GM18520 (cell line): Measurements from ENCODE around the gene LIF.
"Not testable (repeated sequence)": the region's sequence is repeated elsewhere in the genome, so short reads cannot be mapped to it uniquely, and the experiment has no call there.

Experiments
- ATAC-seq: cut with Tn5 transposase; IDR thresholded peaks from one replicate; pipeline ENCODE4 v1.9.1; 2021; ENCODE audit not compliant: unreplicated experiment

Gene LIF

GRCh38 chr22:30228509-30229359 is 17.8 kb downstream of the LIF start:
- ATAC-seq, result no peak

DNA sequence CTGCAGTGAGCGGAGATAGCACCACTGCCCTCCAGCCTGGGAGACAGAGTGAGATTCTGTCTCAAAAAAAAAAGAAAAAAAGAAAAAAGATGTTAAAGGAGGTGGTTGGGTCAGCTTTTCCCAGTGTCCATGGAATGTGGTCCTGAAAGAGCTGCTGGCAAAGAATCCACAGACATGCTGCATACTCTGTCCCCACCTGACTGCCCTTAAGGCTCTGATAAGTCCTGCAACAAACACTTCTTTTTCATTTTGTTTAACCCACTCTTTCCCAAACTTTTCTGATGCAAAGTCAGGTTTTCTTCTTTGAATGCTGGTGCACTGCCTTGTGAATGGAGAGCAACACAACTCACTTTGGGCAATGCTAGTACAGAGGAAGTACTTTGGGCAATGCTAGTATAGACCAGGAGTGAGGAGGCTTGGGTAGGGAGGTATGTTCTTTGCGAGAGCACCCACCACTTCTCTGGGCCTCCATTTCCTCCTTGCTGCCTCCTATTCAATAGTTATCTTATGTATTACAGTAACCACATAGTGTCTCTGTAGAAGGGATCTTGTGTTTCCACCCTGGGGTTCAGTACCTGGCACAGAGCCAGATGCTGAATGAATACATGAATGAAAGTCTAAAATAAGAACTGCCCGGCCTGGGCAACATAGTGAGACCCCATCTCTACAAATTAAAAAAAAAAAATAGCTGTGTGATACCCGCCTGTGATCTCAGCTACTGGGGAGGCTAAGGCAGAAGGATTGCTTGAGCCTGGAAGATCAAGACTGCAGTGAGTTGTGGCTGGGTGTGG is 18.9 kb downstream of the LIF start:
- ATAC-seq, result no peak

DNA sequence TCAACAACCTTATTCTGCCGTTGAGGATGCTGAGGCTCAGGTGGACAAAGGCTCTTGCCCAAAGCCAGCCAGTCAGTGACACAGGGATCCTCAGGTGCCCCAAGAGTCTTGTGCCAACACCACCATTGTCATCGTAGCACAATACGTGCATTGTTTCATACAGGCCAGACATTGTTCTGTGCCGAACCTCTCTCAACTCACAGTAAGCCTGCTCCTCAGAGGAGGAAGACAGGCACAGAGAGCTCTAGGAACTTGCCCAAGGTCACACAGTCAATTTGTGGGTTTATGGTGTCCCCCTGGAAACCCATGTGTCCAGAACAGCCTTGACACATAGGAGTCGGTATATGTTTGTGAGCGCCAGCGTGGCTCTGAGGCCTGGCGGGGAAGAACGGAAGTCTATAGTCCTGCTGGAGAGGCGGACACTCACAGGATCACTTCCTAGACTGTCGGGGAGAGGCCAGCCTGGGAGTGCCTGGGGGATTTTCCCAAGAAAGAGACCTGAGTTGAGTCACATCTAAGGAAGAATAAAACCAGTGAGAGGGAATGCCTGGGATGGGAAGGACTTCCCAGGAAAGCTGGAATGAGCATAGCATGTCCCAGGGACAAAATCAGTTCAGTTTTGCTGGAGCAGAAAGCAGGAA is 20.2 kb downstream of the LIF start:
- no peak for ATAC-seq

GRCh38 chr22:30225220-30225927 is 21.2 kb downstream of the LIF start:
- ATAC-seq, result no peak

- ATAC-seq, result no peak
These were observed 22.2 kb downstream of the LIF start for GRCh38 chr22:30224161-30224857.

- ATAC-seq, result no peak
These were observed 23.3 kb downstream of the LIF start for GRCh38 chr22:30223303-30223702.

- ATAC-seq, result no peak
These were observed 24.2 kb downstream of the LIF start for GRCh38 chr22:30222321-30222720.

DNA sequence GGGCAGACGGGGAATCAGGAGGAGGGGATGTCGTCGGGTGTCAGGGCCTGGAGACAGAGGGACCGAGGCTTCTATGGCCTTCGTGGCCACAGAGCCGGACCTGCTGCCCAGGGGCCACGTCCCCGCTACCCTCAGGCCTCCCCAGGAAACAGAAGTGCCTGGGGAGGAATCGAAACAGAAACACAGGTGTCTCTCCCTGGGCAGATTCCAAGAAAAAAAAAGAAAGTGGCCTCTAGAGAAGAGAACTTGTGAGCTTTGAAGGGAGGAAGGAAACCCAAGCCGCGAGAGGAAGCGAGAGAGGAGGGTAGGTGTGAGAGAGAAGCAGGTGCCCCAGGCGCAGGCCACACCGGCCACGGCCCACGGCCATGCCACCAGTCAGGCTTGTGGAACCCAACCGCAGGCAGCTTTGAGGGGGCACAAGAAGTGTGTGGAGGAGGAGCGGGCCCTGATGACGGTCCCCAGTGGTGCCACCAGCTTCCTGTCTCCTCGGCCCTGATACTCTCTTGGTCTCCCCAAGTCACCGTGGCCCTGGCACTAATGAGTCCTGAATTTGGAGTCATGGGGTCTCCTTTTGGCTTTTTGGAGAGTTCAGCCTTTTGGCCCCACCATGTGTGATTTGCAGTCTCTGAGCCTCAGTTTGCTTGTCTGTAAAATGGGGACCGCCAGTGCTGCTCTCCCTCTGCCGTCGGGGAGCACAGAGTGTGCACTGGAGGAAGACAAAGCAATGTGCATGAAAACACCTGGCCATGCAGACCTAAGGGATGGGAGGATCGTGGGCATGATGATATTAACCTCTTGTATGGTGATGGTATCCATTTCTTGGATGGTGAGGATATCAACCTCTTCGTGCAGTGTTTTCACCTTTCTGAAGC is 25.2 kb downstream of the LIF start:
- ATAC-seq, result no peak

GRCh38 chr22:30220338-30221012 is 26.1 kb downstream of the LIF start:
- no peak for ATAC-seq

DNA sequence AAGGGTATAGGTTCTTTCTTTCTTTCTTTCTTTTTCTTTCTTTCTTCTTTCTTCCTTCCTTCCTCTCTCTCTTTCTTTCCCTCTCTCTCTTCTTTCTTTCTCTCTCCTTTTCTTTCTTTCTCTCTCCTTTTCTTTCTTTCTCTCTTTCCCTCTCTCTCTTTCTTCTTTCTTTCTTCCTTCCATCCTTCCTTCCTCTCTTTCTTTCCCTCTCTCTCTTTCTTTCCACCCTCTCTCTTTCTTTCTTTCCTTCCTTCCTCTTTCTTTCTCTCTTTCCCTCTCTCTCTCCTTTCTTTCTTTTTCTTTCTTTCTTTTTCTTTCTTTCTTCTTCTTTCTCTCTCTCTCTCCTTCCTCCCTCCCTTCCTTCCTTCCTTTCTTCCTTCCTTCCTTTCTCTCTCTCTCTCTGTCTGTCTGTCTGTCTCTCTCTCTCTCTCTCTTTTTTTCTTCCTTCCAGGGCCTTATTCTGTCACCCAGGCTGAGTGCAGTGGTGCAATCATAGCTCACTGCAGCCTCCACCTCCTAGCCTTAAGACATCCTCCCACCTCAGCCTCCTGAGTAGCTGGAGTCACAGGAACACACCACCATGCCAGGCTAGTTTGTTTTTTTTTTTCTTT is 26.8 kb downstream of the LIF start:
- no peak for ATAC-seq

DNA sequence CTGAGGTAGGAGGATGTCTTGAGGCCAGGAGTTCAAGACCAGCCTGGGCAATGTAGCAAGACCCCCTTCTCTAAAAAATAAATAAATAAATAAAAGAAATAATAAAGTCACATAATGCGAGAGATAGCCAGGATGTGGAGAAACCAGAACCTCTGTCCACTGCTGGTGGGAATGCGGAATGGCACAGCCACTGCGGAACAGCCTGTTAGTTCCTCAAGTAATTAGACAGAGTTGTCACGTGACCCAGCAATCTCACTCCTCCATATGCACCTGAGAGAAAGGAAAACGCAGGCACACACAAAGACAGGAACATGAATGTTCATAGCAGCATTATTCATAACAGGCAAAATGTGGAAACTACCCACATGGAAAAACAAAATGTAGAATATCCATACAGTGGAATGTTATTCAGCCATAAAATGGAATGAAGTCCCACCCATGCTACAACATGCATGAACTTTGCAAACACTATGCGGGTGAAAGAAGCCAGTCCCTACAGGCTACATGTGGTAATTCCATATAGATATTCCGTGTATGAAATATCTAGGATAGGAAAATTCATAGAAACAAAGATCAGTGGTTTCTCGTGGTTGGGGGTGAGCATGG is 27.4 kb downstream of the LIF start:
- no peak for ATAC-seq

DNA sequence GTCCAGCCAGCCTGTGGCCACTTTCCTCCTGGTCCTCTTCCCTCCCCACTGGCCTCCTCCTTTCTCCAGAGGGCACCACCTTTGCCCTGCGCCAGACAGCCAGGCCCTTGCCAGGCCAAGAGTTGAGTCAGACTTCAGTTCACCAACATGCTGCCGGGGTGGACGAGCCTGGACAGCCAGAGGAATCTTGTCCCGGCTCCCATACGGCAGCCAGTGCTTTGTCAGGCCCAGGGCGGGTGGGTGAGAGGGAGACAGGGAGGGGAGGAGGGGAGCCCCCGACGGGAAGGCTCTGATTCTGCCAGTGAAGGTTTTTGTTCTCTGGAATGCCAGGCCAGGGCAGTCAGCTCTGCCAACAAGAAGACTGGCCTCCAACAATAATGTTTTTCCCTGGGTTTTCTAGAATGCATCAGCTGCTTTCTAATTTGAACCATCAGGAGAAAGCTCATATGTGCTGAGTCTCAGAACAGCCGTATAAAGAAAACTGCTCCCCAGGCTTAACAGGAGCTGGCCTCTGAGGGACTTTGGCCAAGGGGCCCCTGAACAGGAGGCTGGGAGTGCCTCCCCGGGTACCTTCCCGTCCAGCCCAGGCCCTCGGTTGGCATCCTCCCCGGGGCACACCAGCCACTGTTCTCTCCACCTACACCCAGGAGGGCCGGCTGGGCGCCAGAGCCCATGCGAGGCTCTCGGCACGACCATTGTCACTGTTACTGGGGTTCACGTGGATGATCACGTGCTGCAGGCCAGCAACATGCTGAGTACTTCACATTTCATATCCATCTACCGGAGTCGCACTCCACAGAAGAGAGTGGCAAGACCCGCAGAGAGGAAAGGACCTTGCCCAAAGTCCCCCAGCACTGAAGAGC is 28.6 kb downstream of the LIF start:
- no peak for ATAC-seq

DNA sequence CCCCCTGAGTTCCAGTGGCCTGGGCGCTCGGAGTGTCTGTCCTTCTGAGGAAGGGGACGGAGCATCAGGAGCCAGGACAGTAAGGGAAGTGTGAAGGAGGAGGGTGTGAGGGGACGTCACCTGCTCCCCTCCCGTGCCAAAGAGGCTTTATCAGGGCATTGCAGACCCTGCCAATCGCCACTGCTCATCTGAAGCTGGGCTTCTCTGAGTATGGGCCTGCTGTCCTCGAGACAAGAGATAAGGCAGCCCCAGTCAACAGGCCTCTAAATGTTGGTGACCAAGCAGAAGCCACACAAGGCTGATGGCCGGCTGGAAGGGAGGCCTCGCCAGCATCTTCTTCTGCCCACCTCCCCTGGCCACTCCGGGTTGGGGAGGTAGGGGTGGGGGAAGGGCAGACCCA is 29.8 kb downstream of the LIF start:
- no peak for ATAC-seq

GRCh38 chr22:30216272-30216671 is 30.3 kb downstream of the LIF start:
- ATAC-seq, result not testable (repeated sequence)

DNA sequence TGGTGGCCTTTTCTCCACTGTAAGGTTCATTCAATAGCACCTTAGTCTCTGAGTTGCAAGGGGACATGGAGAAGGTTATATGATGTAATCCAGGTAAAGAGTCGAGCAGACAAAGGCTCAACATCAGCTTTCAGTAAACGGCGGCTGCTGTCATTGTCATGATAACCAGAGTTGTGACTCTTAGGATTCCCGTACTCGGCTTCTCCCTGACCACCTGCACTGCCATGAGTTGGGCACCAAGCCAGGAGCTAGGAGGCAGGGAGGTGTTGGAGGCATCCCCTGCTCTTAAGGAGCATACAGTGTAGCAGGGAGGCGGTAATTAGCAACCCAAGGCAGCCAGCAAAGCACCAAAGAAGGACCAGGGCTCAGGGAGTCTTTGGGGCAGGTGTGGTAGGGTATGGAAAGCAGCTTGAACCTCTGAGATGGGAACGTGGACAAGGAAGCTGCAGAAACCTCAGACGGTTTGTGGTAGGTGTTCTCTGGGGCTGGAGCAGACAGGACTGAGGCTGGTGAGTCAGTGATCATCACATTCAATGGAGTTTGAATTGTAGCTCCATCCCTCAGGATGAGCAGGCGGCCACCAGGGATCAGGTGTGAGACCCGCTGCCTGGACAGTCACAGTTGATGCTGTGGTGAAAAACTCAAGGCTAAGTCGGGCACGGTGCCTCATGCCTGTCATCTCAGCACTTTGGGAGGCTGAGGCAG is 31.7 kb downstream of the LIF start:
- no peak for ATAC-seq

DNA sequence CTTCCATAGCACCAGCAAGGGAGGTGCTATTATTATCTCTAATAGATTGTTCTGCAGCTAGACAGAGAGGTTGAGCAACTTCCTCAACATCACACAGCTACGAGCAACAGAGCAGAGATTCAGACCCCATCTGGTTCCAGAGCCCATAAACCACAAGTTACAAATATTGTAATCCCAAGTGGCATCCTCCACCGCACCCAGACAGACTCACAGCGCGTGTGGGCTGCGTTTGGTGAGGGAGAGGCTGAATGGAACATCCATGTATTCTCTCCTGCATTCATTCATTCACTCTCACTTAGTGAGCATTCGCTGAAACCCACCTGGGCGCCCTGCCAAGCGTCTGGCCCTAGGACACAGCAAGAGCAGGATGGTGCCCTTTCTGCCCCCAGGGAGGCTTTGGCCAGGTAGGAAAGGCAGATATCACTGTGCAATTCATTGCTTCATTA is 33.5 kb downstream of the LIF start:
- no peak for ATAC-seq
